GM12891 (cell line): ENCODE results near the gene NFKB2.

ENCODE experiments used
- PAX5 ChIP-seq: IDR thresholded peaks from 2 replicates; pipeline ENCODE4 v1.6.1; 2011; ENCODE audit warnings: low read length, moderate library complexity, mild to moderate bottlenecking; ENCODE audit not compliant: insufficient read depth, severe bottlenecking
- POLR2A ChIP-seq: IDR thresholded peaks from 2 replicates; pipeline ENCODE4 v1.6.1; 2011; ENCODE audit warnings: low read depth, low read length, control low read depth
- POLR2AphosphoS5 ChIP-seq: IDR thresholded peaks from 2 replicates; pipeline ENCODE4 v1.6.1; 2011; ENCODE audit warnings: low read depth, low read length, control low read depth
- POU2F2 ChIP-seq: IDR thresholded peaks from 2 replicates; pipeline ENCODE4 v1.6.1; 2011; ENCODE audit warnings: low read depth, mild to moderate bottlenecking, control low read depth, low read length, moderate library complexity
- SPI1 ChIP-seq: IDR thresholded peaks from 2 replicates; pipeline ENCODE4 v1.6.1; 2011; ENCODE audit warnings: low read depth, low read length, control low read depth
- TAF1 ChIP-seq: IDR thresholded peaks from 2 replicates; pipeline ENCODE4 v1.6.1; 2011; ENCODE audit warnings: low read depth, low read length, control low read depth

GRCh38 chr10:102424916-102425315, 29.4 kb downstream of the NFKB2 start:
- no peak for TF ChIP-seq TAF1
- TF ChIP-seq POLR2A: no peak
- TF ChIP-seq POLR2AphosphoS5: no peak
- no peak for TF ChIP-seq POU2F2
- no peak for TF ChIP-seq SPI1
- no peak for TF ChIP-seq PAX5
